NT2/D1 (cell line): ENCODE measurements around the gene SHISA3.

Experiments
- SUZ12 ChIP-seq: IDR thresholded peaks from 2 replicates; pipeline ENCODE4 v1.6.1; 2011; ENCODE audit not compliant: insufficient read length, insufficient read depth; ENCODE audit errors: extremely low read depth
- YY1 ChIP-seq: IDR thresholded peaks from 2 replicates; pipeline ENCODE4 v1.6.1; 2011; ENCODE audit not compliant: insufficient read length, insufficient read depth
- ZNF274 ChIP-seq: IDR thresholded peaks from 2 replicates; pipeline ENCODE4 v1.6.1; 2011; ENCODE audit warnings: mild to moderate bottlenecking, low read depth, low read length

- TF ChIP-seq SUZ12 (no peak), ZNF274 (no peak), YY1 (no peak)
Observed at GRCh38 chr4:42361456-42361855, 35.8 kb upstream of the SHISA3 start.
